ENCODE data around the gene KDM2B.

DNA sequence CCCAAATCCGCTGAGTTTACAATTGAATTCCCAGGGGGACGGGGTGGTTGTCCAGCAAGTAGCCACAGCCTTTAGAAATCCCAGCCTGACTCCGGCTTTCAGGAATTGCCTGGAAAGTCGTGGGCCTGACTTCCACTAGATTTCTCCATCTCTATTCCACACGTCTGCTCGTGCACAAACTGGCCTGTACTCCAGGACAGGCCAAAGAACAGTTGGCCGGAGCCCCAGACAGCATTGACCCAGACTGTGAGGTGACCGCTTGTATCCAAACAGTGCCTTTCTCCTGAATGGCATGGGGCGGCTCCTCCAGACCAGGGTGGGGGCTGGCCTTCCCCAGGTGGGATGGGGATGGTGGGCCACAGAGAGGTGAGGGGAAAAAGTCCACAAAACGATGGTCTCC is 62.2 kb downstream of the KDM2B start:
- TF ChIP-seq, protein P1, sequence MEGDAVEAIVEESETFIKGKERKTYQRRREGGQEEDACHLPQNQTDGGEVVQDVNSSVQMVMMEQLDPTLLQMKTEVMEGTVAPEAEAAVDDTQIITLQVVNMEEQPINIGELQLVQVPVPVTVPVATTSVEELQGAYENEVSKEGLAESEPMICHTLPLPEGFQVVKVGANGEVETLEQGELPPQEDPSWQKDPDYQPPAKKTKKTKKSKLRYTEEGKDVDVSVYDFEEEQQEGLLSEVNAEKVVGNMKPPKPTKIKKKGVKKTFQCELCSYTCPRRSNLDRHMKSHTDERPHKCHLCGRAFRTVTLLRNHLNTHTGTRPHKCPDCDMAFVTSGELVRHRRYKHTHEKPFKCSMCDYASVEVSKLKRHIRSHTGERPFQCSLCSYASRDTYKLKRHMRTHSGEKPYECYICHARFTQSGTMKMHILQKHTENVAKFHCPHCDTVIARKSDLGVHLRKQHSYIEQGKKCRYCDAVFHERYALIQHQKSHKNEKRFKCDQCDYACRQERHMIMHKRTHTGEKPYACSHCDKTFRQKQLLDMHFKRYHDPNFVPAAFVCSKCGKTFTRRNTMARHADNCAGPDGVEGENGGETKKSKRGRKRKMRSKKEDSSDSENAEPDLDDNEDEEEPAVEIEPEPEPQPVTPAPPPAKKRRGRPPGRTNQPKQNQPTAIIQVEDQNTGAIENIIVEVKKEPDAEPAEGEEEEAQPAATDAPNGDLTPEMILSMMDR (IDR thresholded peaks at IDR 0.05) = no peak
- TF ChIP-seq POLR2A (IDR thresholded peaks at IDR 0.05) = no peak
- TF ChIP-seq POLR2AphosphoS5 (IDR thresholded peaks at IDR 0.05; ENCODE audit: insufficient read depth in 1 of 2, low read depth in 1 of 2) = no peak

Measured in vagina (tissue), 2 donors.